HG03280 (cell line): ENCODE measurements around the gene PIK3C2G.

Experiments
- ATAC-seq: cut with Tn5 transposase; IDR thresholded peaks from one replicate; pipeline ENCODE4 v1.9.1; 2021; ENCODE audit warnings: mild to moderate bottlenecking, moderate library complexity; ENCODE audit not compliant: unreplicated experiment

PIK3C2G gene

GRCh38 chr12:18612971-18613370, 351.7 kb downstream of the PIK3C2G start:
- ATAC-seq = no peak

GRCh38 chr12:18620986-18621385, 359.7 kb downstream of the PIK3C2G start:
- no peak for ATAC-seq

GRCh38 chr12:18629445-18629844, 368.1 kb downstream of the PIK3C2G start:
- ATAC-seq = no peak

GRCh38 chr12:18629916-18630315, 368.6 kb downstream of the PIK3C2G start:
- no peak for ATAC-seq

- no peak for ATAC-seq
Measured at GRCh38 chr12:18631339-18631738, 370.0 kb downstream of the PIK3C2G start.

- no peak for ATAC-seq
Measured at GRCh38 chr12:18632848-18633247, 371.5 kb downstream of the PIK3C2G start.

- no peak for ATAC-seq
Measured at GRCh38 chr12:18634382-18634781, 373.1 kb downstream of the PIK3C2G start.

GRCh38 chr12:18640321-18640955, 379.1 kb downstream of the PIK3C2G start:
- no peak for ATAC-seq

- ATAC-seq = no peak
Measured at GRCh38 chr12:18643681-18644080, 382.4 kb downstream of the PIK3C2G start.

GRCh38 chr12:18644564-18644963, 383.2 kb downstream of the PIK3C2G start:
- no peak for ATAC-seq

- ATAC-seq = no peak
Measured at GRCh38 chr12:18646286-18646890, 385.1 kb downstream of the PIK3C2G start.

- no peak for ATAC-seq
Measured at GRCh38 chr12:18651525-18651924, 390.2 kb downstream of the PIK3C2G start.

- no peak for ATAC-seq
Measured at GRCh38 chr12:18652596-18652995, 391.3 kb downstream of the PIK3C2G start.

GRCh38 chr12:18653465-18653864, 392.1 kb downstream of the PIK3C2G start:
- ATAC-seq = no peak

- ATAC-seq = no peak
Measured at GRCh38 chr12:18655351-18655750, 394.0 kb downstream of the PIK3C2G start.

GRCh38 chr12:18658179-18658578, 396.9 kb downstream of the PIK3C2G start:
- no peak for ATAC-seq

GRCh38 chr12:18658829-18659228, 397.5 kb downstream of the PIK3C2G start:
- ATAC-seq = no peak

- ATAC-seq = no peak
Measured at GRCh38 chr12:18676141-18676540, 414.8 kb downstream of the PIK3C2G start.

GRCh38 chr12:18676996-18677588, 415.8 kb downstream of the PIK3C2G start:
- ATAC-seq = no peak

- ATAC-seq = no peak
Measured at GRCh38 chr12:18681818-18682217, 420.5 kb downstream of the PIK3C2G start.

- no peak for ATAC-seq
Measured at GRCh38 chr12:18683327-18684013, 422.2 kb downstream of the PIK3C2G start.

- no peak for ATAC-seq
Measured at GRCh38 chr12:18684430-18684829, 423.1 kb downstream of the PIK3C2G start.
